C1 segment of cervical spinal cord (tissue), 14 donors: Measurements from ENCODE around the gene IL19.

Source experiments
- DNase-seq, 14 donors: peaks; one replicate each; lab custom pipeline; 2025; lab: John Stamatoyannopoulos, UW

Gene IL19

GRCh38 chr1:206798384-206798996, 27.9 kb downstream of the IL19 start:
- no peak for DNase-seq

GRCh38 chr1:206799311-206799710, 28.7 kb downstream of the IL19 start:
- DNase-seq: no peak

GRCh38 chr1:206800411-206800810, 29.8 kb downstream of the IL19 start:
- DNase-seq: no peak

GRCh38 chr1:206800891-206801290, 30.3 kb downstream of the IL19 start:
- no peak for DNase-seq

- DNase-seq: no peak
Observed at GRCh38 chr1:206801467-206801866, 30.9 kb downstream of the IL19 start.

- DNase-seq: no peak
Observed at GRCh38 chr1:206802401-206802800, 31.8 kb downstream of the IL19 start.

- DNase-seq: no peak
Observed at GRCh38 chr1:206803221-206803730, 32.7 kb downstream of the IL19 start.

- no peak for DNase-seq
Observed at GRCh38 chr1:206804156-206804737, 33.7 kb downstream of the IL19 start.

- DNase-seq: no peak
Observed at GRCh38 chr1:206805357-206805756, 34.8 kb downstream of the IL19 start.

GRCh38 chr1:206808615-206809014, 38.0 kb downstream of the IL19 start:
- DNase-seq: no peak

- no peak for DNase-seq
Observed at GRCh38 chr1:206809504-206810084, 39.0 kb downstream of the IL19 start.

- DNase-seq: no peak
Observed at GRCh38 chr1:206812471-206812870, 41.9 kb downstream of the IL19 start.

- DNase-seq: no peak
Observed at GRCh38 chr1:206814716-206815341, 44.3 kb downstream of the IL19 start.

- no peak for DNase-seq
Observed at GRCh38 chr1:206816390-206817287, 46.1 kb downstream of the IL19 start.

- DNase-seq: no peak
Observed at GRCh38 chr1:206821493-206821892, 50.9 kb downstream of the IL19 start.

GRCh38 chr1:206823727-206824126, 53.2 kb downstream of the IL19 start:
- DNase-seq: no peak

GRCh38 chr1:206824331-206824730, 53.8 kb downstream of the IL19 start:
- no peak for DNase-seq

- DNase-seq: no peak
Observed at GRCh38 chr1:206826394-206826793, 55.8 kb downstream of the IL19 start.

GRCh38 chr1:206828061-206828460, 57.5 kb downstream of the IL19 start:
- no peak for DNase-seq

GRCh38 chr1:206828765-206829164, 58.2 kb downstream of the IL19 start:
- DNase-seq: no peak

- DNase-seq: no peak
Observed at GRCh38 chr1:206829282-206829681, 58.7 kb downstream of the IL19 start.

- DNase-seq: no peak
Observed at GRCh38 chr1:206829875-206830274, 59.3 kb downstream of the IL19 start.
